Fibroblast of peridontal ligament (primary cell): ENCODE results near the gene KNTC1.
"Not testable (repeated sequence)": the region's sequence is repeated elsewhere in the genome, so short reads cannot be mapped to it uniquely, and the experiment has no call there.

Experiments
- DNase-seq: peaks from one replicate; pipeline ENCODE4 v3.0.0-alpha.2; 2010; ENCODE audit errors: extremely low read depth

The KNTC1 gene

DNA sequence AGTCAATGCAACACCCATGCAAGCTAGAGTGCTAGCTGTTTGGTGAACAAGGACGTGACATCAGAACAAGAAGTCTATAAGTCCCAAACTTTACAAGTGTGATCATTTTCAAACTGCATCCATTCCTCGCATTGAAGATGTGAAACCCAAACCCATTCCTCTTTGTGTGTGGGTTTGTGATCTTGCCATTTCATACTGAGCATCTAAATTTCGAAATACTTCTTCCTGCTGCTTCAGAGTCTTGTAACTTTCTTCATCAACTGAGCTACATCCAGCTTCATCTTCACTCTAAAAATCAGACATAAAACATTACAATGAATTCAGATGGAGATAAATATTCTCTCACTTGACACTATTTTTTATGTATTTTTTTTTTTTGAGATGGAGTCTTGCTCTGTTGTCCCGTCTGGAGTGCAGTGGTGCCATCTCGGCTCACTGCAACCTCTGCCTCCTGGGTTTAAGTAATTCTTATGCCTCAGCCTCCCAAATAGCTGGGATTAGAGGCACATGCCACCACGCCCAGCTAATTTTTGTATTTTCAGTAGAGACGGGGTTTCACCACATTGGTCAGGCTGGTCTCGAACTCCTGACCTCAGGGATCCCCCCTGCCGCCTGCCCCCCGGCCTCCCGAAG lies 21.5 kb upstream of the KNTC1 start:
- DNase-seq: peak; percentile 50

DNA sequence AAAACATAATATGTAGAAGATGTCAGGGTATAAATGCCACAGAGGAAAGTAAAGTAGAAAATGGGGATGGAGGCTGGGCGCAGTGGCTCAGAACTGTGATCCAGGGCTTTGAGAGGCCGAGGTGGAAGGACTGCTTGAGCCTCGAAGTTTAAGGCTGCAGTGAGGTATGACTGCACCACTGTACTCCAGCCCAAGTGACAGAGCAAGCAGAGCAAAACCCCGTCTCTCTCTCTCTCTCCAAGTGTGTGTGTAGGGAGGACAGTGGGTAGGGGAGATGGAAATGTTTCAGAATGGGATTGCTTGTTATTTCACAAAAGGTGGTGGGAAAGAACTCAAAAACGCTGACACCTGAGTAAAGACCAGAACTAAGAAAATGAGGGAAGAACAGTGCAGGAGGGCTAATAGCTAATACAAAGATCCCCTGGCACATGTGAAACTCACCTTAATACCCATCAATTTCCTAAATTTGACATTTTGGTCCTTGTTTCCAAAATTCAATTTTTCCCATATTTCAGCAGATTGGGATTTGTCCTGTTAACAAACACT lies 20.6 kb upstream of the KNTC1 start:
- DNase-seq: no peak

DNA sequence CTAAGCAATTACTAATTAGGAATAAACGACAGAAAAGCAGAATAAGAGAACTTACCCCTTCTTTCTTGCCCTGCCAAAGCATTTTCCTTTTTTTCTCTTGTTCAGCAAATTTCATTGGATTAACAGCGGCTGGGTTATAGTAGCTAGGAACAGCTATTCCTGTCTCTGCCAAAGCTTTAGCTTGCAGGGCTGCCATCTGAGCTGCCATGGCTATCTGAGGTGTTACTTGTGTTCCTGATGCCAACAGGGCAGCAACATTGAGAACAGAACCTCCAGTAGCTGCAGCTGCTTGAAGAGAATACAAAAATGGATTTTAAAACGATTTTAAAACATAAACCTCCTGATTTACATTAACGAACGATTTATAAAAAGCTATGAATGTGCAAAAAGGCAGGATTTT lies 18.9 kb upstream of the KNTC1 start:
- no peak for DNase-seq

DNA sequence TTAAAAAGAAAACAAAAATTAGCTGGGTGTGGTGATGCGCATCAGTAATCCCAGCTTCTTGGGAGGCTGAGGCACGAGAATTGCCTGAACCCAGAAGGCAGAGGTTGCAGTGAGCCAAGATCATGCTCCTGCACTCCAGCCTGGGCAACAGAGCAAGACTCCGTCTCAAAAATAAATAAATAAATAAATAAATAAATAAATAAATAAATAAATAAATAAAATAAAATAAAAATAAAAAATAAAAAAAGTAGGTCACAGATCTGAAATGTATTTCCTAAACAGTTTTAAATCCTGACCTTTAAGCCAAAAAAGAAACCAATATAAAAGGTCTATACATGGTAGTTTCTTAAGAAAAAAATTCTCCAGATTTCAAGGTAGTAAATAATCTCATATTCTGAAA lies 14.0 kb upstream of the KNTC1 start:
- DNase-seq: not testable (repeated sequence)

DNA sequence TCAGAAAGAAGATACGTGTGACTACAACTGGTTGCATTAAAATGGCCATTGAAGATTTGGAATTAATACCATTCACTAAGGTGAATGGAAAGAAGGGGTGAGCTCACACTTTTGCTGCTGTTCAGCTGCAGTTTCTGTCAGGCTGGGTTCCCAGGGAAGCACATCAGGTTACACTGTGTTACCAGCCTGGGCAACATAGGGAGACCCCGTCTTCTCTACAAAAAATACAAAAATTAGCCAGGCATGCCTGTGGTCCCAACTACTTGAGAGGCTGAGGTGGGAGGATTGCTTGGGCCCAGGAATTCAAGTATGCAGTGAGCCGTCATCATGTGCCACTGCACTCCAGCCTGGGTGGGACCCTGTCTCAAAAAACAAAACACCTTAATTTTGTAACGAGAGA lies 13.4 kb upstream of the KNTC1 start:
- no peak for DNase-seq

DNA sequence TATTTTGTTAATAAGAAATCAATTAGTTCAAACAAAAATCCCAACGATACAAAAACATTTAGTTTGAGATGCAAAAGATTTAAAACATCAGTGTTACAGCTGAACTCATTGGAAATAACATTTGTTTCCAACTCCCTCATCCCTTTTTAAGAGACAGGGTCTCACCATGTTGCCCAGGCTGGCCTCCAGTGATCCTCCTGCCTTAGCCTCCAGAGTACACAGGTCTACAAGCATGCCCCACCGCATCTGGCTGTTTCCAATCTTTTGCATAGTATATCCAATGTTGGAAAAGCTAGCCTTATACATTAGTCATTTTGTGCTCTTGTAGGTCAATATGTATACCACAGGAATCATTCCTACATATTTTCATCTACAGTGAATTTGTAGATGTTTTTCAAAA lies 11.8 kb upstream of the KNTC1 start:
- no peak for DNase-seq

DNA sequence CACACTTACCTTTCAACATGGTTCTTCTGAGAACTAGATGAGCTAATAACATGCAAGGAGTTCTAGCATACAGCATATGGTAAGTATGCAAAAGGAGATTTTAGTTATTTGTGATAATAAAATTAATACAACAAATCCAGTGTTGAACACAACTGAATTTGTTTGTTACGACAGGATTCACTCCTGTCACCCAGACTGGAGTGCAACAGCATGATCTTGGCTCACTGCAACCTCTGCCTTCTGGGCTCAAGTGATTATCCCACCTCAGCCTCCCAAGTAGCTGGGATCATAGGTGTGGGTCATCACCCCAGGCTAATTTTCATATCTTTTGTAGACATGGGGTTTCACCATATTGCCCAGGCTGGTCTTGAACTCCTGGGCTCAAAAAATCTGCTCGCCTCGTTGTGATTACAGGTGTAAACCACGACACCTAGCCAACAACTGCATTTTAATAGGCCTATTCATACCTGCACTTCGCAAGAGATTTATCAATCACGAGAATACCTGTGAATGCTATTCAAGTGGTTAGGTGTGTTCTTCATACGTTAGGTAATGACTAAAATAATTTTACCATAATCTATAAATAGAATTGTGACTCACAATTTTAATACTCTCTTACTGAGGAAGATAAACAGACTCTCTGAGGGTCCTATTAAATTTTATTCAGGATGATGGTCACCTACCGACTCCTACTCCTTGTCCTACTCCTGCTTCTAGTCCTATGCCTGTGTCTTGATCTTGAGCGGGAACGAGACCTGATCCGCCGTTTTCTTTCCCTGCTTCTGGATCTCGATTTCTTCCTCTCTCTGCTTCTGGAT lies 10.3 kb upstream of the KNTC1 start:
- no peak for DNase-seq

DNA sequence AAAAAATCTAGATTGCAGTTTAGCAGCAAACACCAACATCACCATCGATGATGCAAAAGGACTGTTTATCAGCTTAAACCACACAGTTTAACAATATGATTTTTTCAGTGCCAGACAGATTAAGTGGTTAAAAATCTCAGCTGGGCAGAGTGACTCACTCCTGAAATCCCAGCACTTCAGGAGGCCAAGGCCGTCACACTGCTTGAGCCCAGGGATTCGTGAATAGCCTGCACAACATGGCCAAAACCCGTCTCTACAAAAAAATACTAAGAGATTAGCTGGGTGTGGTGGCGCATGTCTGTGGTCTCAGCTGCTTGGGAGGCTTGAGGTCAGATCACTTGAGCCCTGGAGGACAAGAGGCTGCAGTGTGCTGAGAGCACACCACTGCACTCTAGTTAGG lies 9.2 kb upstream of the KNTC1 start:
- DNase-seq: peak; percentile 99

DNA sequence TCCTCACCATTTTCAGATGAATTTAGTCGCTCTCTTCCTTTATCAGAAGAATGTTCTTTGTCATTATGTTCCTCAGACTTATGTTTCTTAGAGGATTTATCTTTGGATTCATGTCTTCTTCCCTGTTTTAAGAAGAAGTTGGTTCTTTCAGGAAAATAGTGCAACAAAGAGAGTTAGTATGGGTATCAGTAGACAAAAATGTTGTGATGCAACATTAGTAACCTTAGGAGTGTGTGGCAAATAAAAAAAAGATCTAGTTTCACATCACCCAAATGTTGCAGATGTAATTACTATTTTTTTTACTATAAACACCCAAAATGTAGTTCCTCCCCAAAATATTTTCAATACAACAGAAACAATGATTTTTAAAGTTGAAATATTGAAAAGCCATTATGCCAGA lies 8.1 kb upstream of the KNTC1 start:
- peak; percentile 49 for DNase-seq

DNA sequence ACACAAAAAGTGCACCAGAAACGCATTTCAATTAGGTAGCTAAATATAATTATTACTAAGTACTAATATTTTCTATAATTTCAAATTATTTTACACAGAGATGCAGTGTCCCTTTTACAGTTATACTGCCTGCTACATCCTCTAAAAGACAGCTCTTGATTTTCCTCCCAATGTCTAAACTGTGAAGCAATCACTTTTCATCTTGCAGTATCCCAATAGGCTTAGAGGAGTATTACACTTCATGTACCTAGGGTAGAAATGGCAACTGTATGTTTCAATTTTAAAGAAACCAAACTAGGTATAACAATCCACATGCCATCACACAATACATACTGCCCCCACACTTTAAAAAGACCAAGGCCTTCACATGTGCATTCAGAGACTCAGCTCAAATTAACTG lies 7.6 kb upstream of the KNTC1 start:
- no peak for DNase-seq

DNA sequence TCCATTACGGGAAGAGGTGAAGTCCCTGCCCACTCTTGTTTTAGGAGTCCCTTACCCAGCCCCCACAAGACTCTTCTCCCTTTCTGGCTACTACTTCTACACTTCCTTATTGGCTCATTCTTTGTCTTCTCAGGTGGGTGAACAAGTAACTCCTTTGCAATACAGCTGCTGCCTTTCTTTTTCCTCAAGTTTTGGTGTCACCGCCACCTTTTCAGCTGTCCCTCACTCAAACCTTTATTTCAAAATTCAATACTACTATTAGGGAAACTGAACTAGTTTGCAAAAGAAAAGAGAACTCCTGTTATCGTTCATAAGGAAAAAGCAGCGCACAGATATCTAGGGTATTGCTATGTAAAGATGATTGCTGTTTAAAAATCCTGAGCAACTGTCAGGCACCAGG lies 6.4 kb upstream of the KNTC1 start:
- no peak for DNase-seq

DNA sequence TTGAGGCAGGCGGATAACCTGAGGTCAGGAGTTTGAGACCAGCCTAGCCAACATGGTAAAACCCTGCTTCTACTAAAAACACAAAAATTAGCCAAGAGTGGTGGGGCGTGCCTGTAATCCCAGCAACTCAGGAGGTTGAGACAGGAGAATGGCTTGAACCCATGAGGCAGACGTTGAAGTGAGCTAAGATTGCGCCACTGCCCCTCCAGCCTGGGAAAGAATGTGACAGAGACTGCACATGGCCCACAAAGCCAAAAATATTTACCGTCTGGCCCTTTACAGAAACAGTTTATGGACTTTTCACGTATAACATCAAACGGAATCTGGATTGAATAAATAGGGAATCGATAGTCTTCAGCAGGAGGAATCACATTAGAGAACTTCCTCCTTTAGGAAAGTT lies 3.8 kb upstream of the KNTC1 start:
- DNase-seq: peak; percentile 67

DNA sequence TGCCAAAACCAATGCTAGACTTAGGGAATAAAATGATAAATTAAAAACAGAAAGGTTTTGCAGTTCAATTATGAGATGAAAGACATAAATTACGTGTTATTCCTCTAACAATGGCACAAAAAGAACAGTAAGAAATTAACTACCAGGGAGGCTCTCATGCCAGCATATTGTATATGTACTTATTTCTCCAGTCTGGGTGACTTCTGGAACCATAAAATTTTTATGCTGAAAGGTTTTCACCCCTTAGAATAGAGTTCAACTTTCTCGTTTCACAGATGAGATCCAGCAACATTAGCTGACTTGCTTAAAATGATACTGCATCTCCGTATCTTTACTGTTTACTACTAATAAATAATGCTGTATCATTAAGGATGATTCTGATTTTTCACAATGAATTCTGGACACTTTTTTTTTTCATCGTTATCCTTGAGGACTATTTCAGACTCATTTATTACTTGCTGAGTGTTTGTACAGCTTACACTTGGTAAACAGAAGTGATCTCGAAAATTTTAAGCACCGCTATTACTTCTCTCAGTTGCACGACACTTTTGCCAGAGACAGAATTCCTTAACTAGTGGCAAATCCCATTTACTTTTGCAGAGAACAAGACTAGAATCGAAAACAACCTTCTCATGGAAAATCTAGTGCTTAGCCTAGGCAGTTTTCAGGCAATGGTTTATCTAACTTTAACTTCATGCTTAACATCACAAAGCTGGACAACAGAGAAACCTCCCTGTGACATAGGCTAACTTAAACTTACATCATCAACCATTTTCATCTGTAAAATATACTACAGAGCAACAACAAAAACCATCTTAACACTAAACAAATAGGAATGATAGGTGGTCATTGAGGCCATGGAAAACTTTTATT lies 3.0 kb upstream of the KNTC1 start:
- peak; percentile 29 for DNase-seq

DNA sequence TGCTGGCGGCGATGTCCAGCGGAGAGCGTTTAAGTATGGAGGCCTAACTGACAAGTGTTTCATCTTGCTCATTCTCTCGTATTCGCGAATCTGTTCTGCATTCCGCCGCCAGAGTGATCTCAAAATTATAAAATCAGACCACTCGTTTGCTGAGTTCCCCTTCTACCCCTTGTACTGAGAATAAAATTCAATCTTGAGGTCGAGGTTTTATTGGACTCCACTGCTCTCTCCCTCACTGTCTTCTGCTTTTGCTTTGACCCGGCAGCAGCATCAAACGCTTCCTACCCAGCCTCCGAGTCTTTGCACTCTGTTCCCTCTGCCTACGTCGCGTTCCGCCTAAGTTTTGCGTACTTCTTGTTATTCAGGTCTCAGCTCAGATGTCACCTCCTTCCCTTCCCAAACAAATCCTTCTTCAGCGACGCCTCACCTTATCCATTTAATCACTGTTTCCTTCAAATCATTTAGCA lies 462 bp downstream of the KNTC1 start:
- peak; percentile 17 for DNase-seq

DNA sequence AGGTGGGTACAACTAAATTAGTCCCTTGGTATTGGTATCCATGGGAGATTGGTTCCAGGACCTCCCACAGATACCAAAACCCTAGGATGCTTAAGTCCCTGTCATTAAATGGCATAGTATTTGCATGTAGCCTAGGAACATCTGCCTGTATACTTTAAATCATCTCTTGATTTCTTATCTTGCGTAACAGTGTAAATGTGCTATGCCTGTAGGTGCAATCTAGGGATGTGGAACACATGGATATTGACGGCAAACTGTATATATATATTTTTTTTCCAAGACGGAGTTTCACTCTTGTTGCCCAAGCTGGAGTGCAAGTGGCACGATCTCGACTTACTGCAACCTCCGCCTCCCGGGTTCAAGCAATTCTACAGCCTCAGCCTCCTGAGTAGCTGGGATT lies 1.5 kb downstream of the KNTC1 start:
- DNase-seq: no peak

DNA sequence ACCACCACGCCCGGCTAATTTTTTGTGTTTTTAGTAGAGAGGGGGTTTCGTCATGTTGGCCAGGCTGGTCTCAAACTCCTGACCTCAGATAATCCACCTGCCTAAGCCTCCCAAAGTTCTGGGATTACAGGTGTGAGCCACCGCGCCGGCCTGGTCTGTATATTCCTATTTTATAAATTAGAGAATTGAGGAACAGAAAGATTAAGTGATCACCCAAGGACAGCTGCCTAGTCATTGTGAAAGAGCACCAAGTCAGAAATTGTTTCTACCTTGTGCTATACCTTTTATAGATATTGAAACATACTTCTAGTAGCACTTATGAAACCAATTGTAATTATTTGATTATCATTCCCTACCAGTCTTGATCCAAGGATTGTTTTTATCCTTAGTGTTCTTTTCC lies 1.9 kb downstream of the KNTC1 start:
- no peak for DNase-seq

DNA sequence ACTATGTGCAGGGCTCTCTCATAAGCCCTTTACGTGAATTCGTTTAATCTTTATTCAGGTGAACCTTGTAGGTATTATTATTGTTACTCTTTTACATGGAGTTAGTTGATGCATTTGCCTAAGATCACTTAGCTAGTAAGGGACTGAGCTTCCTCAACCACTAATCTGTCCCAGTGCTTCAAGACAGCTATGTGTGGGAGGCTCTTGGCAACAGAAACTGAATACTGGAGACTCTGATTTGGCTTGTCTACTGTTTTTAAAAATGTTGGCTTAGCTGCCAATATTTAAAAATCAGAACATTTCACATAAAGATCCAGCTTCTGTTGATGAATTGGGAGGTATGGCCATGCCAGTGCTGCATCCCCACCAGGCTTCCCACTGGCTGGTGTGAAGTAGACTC lies 6.8 kb downstream of the KNTC1 start:
- DNase-seq: peak; percentile 27

DNA sequence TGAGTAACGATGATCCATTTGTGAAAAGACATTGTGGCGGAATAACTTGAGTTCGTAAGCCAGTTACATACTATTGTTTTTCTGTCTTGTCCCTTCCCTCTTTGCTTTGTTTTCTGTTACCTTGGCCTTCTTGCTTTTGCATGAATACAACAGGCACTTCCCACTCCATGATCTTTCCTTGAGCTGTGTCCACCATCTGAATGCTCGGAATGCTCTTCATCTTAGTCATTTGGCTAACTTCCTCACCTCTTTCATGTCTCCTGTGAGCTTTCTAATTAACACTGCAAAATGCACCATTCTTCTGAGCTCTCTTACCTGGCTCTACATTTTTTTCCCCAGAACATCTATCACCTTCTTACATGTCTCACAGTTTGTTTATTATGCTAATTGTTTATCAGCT lies 10.0 kb downstream of the KNTC1 start:
- no peak for DNase-seq

DNA sequence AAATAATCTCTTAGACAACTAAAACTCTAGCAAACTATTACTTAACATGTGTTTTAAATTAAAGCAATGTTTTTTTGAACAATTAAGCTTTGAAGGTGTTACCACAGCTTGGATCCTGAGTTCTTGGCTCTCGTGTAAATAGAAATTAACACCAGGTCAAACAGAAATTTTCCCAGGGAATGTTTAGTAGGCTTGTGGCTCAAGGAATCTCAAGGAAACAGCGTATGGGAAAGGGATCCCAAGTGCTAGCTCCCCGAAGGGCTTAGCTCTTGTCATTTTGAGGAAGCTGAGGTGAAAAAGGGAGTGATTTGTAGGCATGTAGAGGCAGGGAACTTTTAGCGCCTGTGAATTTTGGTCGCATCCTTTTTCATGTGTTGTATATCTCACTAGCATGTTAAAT lies 11.4 kb downstream of the KNTC1 start:
- DNase-seq: no peak

DNA sequence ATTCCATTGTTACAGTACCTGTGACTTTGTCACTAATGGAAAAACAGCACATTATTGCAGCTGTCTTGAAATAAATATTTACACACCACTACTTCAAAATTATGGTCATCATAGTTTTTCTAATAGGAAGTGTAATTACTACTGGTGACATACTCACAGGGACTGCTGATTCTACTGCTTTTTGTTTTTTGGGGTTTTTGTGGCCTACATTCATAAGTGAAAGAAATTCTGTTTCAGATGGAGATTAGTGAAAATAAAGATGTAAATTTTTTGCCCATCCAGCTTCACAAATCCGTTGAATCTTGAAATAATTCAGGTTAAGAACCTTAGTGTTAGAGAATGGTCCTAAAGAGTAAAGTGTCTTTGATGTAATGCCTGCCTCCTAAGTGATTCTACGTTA lies 17.5 kb downstream of the KNTC1 start:
- DNase-seq: no peak

DNA sequence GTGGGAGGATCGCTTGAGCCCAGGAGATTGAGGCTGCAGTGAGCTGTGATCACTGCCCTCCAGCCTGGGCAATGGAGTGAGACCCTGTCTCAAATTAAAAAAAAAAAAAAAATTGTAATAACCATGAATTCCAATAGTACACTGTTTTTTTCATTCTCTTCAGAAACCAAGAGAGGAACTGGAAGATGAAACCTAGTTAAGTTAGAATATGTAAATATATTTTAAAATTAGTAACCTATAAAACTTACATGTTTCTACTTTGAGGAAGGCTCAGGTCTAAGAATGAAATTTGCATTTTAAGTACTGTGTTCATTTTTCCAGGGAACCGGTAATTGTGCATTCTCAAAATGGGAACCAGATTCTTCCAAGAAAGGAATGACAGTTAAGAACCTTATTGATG lies 18.8 kb downstream of the KNTC1 start:
- DNase-seq: no peak

DNA sequence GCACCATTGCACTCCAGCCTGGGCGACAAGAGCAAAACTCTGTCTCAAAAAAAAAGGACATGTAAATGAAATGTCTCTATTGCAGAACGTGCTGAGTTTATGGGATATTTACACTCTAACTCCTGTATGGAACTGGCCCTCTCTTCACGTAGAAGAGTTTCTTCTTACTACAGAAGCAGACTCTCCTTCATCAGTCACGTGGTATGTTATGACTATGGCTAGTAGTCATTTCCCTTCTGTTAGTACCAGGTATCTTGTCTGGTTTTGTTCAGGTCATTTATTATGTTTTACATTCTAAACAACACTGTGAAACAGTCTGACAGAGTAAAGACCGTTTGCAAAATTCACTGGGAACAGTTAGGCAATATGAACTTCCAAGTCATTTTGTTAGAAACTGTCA lies 20.3 kb downstream of the KNTC1 start:
- no peak for DNase-seq
